ENCODE data around the gene MAP2K5.

Gene MAP2K5

GRCh38 chr15:67716171-67716570 is 173.7 kb downstream of the MAP2K5 start:
- H3K27me3 ChIP-seq (replicated peaks; ENCODE audit: control insufficient read depth, insufficient read depth, low read length) = no peaks in the 10 kb centered on the region
- H3K36me3 ChIP-seq (ENCODE audit: control insufficient read depth, insufficient read depth, low read length) = no peaks in the 10 kb centered on the region
- no peak for DNase-seq (ENCODE audit: extremely low read depth, insufficient read length)
- no peak overlapping the region for H3K4me3 ChIP-seq (replicated peaks; ENCODE audit: low read depth, low read length)
- no peak for TF ChIP-seq CTCF (IDR thresholded peaks at IDR 0.05; ENCODE audit: insufficient read depth, low read length, poor library complexity, severe bottlenecking)

- no peaks in the 10 kb centered on the region for H3K36me3 ChIP-seq (ENCODE audit: control insufficient read depth, insufficient read depth, low read length)
- no peak for DNase-seq (ENCODE audit: extremely low read depth, insufficient read length)
- no peaks in the 10 kb centered on the region for H3K27me3 ChIP-seq (replicated peaks; ENCODE audit: control insufficient read depth, insufficient read depth, low read length)
- no peak for TF ChIP-seq CTCF (IDR thresholded peaks at IDR 0.05; ENCODE audit: insufficient read depth, low read length, poor library complexity, severe bottlenecking)
- no peak overlapping the region for H3K4me3 ChIP-seq (replicated peaks; ENCODE audit: low read depth, low read length)
Measured at GRCh38 chr15:67717776-67718175, 175.3 kb downstream of the MAP2K5 start.

- no peak for TF ChIP-seq CTCF (IDR thresholded peaks at IDR 0.05; ENCODE audit: insufficient read depth, low read length, poor library complexity, severe bottlenecking)
- no peak for DNase-seq (ENCODE audit: extremely low read depth, insufficient read length)
- no peak overlapping the region for H3K4me3 ChIP-seq (replicated peaks; ENCODE audit: low read depth, low read length)
- no peaks in the 10 kb centered on the region for H3K36me3 ChIP-seq (ENCODE audit: control insufficient read depth, insufficient read depth, low read length)
- H3K27me3 ChIP-seq (replicated peaks; ENCODE audit: control insufficient read depth, insufficient read depth, low read length) = no peaks in the 10 kb centered on the region
Measured at GRCh38 chr15:67719330-67719959, 176.9 kb downstream of the MAP2K5 start.

- no peak for TF ChIP-seq CTCF (IDR thresholded peaks at IDR 0.05; ENCODE audit: insufficient read depth, low read length, poor library complexity, severe bottlenecking)
- Histone ChIP-seq H3K4me3 (replicated peaks; ENCODE audit: low read depth, low read length) (no peak overlapping the region), H3K27me3 (replicated peaks; ENCODE audit: control insufficient read depth, insufficient read depth, low read length) (no peaks in the 10 kb centered on the region), H3K36me3 (ENCODE audit: control insufficient read depth, insufficient read depth, low read length) (no peaks in the 10 kb centered on the region)
- no peak for DNase-seq (ENCODE audit: extremely low read depth, insufficient read length)
Measured at GRCh38 chr15:67720556-67721175, 178.2 kb downstream of the MAP2K5 start.

GRCh38 chr15:67722030-67722817 is 179.7 kb downstream of the MAP2K5 start:
- Histone ChIP-seq H3K4me3 (replicated peaks; ENCODE audit: low read depth, low read length) (no peak overlapping the region), H3K27me3 (replicated peaks; ENCODE audit: control insufficient read depth, insufficient read depth, low read length) (no peaks in the 10 kb centered on the region), H3K36me3 (ENCODE audit: control insufficient read depth, insufficient read depth, low read length) (no peaks in the 10 kb centered on the region)
- DNase-seq (ENCODE audit: extremely low read depth, insufficient read length) = no peak
- TF ChIP-seq CTCF (IDR thresholded peaks at IDR 0.05; ENCODE audit: insufficient read depth, low read length, poor library complexity, severe bottlenecking) = no peak
